IPS-NIHi7 (cell line): Measurements from ENCODE around the gene PTRH1.

Experiments used
- DNase-seq: peaks from one replicate; pipeline ENCODE4 v3.0.0; 2012; ENCODE audit warnings: mixed read lengths; ENCODE audit errors: extremely low spot score

The PTRH1 gene

GRCh38 chr9:127741831-127742434, 26.5 kb upstream of the PTRH1 start:
- DNase-seq: peak; percentile 91

DNA sequence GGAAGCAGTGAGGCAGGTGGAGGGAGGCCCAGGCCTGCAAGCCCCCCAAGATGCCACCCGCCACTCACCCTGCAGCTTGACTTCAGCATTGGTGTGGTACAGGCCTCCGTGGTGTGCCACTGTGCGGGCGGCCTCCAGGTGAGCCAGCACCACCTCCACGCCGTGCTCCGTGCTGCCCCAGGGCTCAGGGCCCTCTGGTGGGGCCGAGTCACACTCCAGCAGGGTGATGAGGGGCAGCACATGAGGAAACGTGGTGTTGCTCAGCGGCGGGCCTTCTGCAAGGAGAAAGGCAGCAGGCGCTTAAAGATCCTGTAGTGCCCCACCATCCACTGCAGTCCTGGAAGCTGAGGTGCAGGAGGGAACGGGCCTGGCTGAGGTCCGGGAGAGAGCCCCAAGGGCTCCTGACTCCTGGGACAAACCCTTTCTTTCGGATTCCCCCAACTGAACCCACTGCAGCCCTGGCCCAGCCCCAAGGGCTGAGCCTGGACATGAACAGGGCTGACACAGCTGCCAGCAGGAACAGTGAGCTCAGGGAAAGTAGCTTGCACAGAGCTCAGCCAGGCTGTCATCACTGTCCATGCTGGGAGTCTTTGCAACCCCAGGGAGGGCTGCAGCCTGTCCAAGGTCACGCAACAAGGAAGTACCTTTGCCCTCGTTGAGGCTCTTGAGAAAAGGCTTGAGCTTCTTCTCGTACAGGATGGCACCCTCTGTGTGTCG, 24.3 kb upstream of the PTRH1 start:
- no peak for DNase-seq

DNA sequence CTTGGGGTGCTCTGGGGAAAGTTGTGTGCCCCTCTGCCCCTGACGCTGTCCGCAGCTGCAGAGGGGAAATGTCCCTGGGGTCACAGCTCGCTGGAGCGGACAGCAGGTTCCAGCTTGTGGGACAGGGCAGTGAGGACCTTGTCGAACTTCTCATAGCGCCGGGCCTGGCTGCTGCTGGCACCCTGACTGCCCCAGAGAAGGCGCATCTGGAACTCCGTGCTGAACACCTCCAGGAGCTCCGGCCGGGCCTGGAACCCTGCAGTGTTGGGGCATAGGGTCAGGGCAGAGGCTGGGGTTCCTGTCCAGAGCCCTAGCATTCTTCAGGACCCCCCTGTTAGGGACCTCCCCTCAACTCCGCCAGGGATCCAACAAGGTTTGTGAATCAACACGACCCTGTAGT, 23.2 kb upstream of the PTRH1 start:
- DNase-seq: no peak

DNA sequence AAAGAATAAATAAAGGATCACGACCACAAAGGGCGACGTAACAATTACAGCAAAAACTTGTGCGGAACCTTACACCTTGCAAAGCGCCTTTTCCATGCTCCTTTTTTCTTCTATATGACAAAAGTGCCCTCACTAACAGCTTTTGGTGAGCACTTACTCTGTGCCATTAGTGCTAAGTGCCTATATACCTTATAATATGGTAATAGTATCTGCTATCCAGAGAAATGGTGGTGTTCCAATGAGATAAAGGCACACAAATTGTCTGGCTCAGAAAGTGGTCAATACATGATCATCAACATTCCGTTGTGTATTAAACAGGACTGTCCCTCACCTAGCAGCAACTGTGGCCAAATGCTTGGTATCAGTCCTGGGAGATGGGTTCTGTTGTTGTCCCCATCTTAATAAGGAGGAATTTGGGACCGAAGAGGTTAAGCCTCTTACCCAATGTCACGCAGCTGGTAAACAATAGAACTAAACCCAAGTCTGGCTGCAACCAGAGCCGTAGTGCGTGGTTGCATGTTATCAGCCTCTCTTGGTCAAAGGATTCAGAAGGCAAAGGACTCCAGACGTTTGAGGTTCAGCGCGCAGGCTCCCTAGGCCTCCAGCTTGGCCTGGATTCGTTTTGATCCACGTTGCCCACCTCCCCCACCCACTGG, 20.2 kb upstream of the PTRH1 start:
- no peak for DNase-seq

DNA sequence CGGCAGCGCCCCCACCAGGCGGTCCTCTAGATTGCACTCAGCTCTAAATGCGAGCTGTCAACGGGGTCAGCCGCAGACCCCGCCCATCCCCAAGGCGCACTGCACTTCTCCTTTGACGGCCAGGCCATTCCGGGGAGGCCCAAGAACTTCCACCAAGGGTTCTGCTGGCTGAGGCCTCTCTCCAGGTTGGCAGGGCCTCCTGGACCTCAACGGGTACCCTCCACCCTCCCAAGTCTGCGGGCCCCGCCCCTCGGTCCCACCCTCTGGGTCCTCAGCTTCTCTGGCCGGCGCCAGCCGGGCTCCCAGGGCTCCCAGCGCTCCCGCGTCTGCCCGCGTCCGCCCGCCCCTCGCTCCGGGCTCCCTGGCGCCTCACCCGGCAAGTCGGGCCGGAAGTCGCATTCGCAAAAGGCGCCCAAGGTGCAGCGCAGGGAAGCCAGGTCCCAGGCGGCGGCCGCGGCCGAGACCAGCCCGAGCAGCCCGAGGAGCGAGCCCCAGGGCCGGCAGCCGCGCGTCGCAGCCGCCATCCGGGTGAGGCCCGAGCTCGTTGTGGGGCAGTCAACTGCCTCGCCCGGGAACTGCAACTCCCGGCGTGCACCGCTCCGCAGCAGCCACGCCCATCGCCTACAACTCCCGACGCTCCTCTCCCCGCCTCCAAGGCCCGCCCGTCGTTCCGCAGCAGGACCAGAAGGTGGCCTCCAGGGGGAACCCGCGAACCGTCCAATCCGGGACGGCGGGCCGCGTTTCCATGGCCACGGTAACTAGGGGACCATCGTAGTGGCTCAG, 19.5 kb upstream of the PTRH1 start, which contains the start of gene TOR2A:
Gene TOR2A (minus strand): TSS at position 548 of the 783 bp plus-strand sequence. CDS start 24 bp downstream, at position 524.
- DNase-seq: peak; percentile 97

DNA sequence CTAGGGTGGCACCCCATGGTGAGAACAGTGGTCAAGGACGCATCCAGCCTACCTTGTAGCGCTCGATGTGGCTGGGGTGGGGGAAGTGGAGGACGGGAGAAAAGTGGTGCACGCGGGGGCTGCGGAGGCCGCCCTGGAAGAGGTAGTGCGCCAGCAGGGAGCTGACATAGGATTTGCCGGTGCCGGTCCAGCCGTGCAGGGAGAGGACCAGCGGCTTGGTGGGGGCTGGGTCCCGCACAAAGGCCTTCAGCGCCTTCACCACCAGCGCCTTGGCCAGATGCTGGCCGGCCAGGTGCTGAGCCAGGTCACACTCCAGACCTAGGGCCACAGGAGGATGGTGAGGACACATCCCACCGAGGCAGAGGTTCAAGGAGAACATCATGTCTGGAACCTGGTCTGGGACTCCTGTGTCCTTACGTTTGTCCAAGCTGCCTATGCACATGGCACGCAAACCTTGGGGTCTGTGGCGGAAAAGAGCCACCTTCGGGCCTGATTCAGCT, 18.8 kb upstream of the PTRH1 start:
- DNase-seq: no peak

DNA sequence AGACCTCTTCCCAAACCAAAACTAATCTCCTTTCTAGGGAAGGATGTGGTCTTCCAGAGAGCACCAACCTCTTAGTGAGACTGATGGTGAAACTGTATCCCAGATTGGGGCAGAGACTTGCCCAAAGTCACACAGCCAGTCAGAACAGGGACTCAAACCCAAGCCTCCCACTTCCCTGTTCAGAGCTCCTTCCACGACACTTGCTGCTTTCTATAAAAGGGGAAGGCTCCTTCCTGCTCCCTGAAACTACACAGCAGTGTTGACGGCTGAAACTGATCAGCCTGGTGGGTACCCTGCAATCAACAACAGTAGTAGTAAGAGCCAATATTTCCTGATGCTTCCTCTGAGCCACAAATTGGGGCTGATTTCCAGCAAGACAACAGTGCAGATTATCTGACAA, 18.2 kb upstream of the PTRH1 start:
- DNase-seq: no peak

- DNase-seq: no peak
Measured at GRCh38 chr9:127732444-127732843, 17.0 kb upstream of the PTRH1 start.

GRCh38 chr9:127731938-127732337, 16.5 kb upstream of the PTRH1 start:
- no peak for DNase-seq

- DNase-seq: no peak
Measured at GRCh38 chr9:127730799-127731410, 15.4 kb upstream of the PTRH1 start.

DNA sequence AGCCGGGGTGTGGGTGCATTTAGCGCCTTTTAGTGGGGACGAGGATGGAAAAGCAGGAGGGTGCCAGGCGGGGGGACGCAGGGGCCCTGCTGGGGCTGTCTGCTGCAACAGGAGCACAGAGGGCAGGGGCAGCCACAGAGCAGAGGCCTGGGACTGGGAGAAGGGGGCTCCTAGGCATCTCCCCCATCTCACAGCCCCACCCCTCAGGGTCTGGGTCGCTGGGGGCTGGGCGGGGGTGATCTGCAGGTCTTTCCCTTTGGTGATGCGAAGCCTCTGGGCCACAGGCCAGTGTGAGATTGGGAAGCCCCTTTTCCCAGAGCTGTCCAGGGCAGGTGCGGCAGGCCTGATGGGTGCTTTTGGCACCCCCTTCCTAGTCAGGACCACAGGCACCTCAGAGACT, 14.8 kb upstream of the PTRH1 start:
- DNase-seq: no peak

GRCh38 chr9:127729522-127730256, 14.2 kb upstream of the PTRH1 start:
- no peak for DNase-seq

DNA sequence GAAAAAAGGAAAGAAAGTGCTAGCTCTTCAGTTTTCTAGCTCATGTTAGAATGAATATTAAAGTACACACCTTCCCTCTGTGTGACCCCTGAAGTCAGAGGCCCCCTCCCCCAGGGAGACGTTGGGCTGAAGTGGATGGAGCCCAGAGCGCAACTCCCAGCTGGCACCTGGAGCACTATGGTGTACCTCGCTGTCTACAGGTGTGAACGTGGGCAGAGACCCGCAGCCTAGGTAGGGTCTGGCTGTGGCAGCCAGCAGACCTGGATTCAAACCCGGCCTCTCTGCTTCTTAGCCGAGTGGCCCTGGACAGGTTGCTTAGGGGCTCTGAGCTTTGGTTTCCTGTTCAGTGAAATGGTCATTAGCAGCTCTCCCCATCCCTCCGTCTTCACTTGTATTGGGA, 13.3 kb upstream of the PTRH1 start:
- DNase-seq: no peak

GRCh38 chr9:127726871-127727270, 11.4 kb upstream of the PTRH1 start:
- DNase-seq: no peak

DNA sequence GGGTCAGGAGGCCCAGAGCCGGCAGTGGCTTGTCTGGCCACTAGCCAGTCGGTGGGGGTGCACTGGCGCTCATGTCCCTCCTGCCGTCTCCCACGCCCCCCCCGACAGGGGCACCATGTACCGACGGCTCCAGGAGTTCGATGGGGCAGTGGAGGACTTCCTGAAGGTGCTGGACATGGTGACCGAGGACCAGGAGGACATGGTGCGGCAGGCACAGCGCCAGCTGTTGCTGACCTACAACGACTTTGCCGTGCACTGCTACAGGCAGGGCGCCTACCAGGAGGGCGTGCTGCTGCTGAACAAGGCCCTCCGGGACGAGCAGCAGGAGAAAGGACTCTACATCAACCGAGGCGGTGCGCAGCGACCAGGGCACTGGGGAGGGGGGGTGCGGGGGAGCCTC, 8.5 kb upstream of the PTRH1 start:
- DNase-seq: no peak

- DNase-seq: no peak
Measured at GRCh38 chr9:127723444-127723843, 8.0 kb upstream of the PTRH1 start.

DNA sequence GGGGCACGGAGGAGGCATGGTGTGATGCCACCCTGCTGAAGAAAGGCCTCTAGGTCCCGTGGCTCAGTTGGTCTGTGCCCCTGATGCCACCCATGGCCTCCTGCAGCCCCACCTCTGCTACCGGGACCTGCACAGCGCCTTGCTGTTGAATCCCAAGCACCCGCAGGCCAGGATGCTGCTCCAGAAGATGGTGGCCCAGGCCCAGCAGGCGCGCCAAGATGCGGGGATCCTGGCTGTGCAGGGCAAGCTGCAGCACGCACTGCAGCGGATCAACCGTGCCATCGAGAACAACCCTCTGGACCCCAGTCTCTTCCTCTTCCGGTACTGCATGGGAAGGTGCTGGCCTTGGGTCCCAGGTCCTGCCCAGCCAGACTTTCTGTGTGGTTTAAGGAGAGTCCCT, 7.5 kb upstream of the PTRH1 start:
- DNase-seq: no peak

DNA sequence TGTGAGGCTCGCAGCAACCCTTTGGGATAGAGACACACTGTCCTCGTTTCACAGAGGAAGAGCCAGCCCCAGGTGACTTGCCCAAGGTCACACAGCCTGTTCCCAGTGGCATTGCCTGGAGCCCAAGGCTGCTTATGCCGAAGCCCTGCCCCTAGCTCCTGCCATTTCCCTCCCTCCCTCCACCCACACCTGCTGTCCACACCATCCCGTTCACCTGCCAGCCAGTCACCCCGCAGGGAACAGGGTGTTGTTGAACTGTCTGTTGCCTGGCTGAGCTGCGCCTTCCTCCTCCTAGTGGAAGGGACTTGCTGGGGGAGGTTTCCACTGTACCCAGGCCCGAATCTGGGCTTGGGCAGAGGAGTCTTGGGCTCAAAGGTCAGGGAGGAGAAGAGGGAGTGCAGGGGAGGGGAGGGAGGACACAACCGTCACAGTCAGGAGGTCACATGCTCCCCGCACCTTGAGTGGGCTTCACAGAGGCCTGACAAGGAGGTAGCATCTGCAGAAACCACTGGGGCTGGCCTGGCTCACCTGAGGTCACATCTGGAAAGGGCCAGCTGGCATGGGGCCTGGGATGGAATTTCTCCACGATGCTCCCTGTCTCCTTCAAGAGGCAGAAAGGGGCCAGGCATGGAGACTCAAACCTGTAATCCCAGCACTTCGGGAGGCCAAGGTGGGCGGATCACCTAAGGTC, 6.7 kb upstream of the PTRH1 start:
- DNase-seq: no peak

DNA sequence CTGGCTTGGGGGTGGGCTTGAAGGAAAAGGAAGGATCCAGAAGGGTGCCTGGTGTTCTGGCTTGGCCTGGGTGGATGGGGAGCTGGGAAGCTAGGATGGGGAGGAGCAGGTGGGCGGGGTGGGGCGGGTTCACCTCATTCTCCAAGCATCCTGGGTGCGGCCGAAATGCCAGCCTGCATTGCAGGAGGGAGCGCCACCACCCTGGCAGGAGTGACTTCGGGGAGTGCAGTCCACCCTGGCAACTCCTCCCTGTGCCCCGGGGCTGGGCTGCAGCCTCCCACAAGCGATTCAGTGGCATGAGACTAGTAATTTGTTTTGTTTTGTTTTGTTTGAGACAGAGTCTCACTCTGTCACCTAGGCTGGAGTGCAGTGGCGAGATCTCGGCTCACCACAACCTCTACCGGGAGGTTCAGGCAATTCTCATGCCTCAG, 5.9 kb upstream of the PTRH1 start:
- no peak for DNase-seq

- DNase-seq: no peak
Measured at GRCh38 chr9:127720865-127721227, 5.4 kb upstream of the PTRH1 start.
